GM12878 (cell line): ENCODE results near the gene FAM161A. TPM values are rescaled to one million over a fixed set of nuclear protein-coding genes. Genes with fewer than 3 reads are reported as not detected.
"Not testable (repeated sequence)": the region's sequence is repeated elsewhere in the genome, so short reads cannot be mapped to it uniquely, and the experiment has no call there.

Experiments used
- ATAC-seq: fragments of 200-7000 bp; cut with Tn5 transposase; 3 replicates; pipeline ENCODE4 v1.9.1; 2020; ENCODE audit warnings: mild to moderate bottlenecking, moderate library complexity
- BruUV-seq: library from RNA; stranded (reverse); fragments of 400-500 nt; replicated peaks from 2 replicates; lab custom pipeline; 2021; lab: Mats Ljungman, UMichigan
- CTCF ChIA-PET: fragments of 300-600 bp; sonication (Branson Sonifier 250); formaldehyde crosslinking; extraction: SDS; loops from one replicate; lab custom pipeline; 2021; ENCODE audit warnings: inconsistent platforms; lab: Yijun Ruan, JAX
- POLR2A ChIA-PET: fragments of 350-600 bp; formaldehyde crosslinking; extraction: SDS; loops from one replicate; lab custom pipeline; 2021; ENCODE audit warnings: inconsistent platforms; lab: Charles Lee
- RAD21 ChIA-PET: fragments of 300-600 bp; sonication (Branson Sonifier 250); formaldehyde crosslinking; loops from one replicate; lab custom pipeline; 2023; ENCODE audit warnings: antibody characterized with exemption; ENCODE audit not compliant: unreplicated experiment; lab: Charles Lee
- SMC1A ChIA-PET: fragments of 300-600 bp; sonication (Branson Sonifier 250); formaldehyde crosslinking; loops from one replicate; lab custom pipeline; 2023; ENCODE audit not compliant: unreplicated experiment, uncharacterized antibody; lab: Charles Lee
- DNase-seq: peaks from one replicate; pipeline ENCODE4 v3.0.0-alpha.2; 2011; ENCODE audit warnings: low read depth, low spot score
- FAIRE-seq: peaks from 3 replicates; lab custom pipeline; 2011; peaks lifted over from hg19 to GRCh38; lab: Jason Lieb, UNC
- H2AFZ ChIP-seq: 2 replicates; pipeline ENCODE4 v1.6.0; 2011; ENCODE audit warnings: low read depth, low read length, control low read depth; ENCODE audit not compliant: control insufficient read depth
- H3K27ac ChIP-seq: 2 replicates; pipeline ENCODE4 v1.5.1; 2011; ENCODE audit warnings: control low read depth; ENCODE audit not compliant: control insufficient read depth, insufficient read depth
- H3K27me3 ChIP-seq, 2 experiments: replicated peaks in 1 of 2; 2 replicates each; pipeline versions ENCODE4 v1.6.0 to v1.6.1; 2011; ENCODE audit warnings: low read length in 1 of 2; ENCODE audit not compliant: control insufficient read depth in 2 of 2, insufficient read depth in 2 of 2
- H3K36me3 ChIP-seq, 2 experiments: 2 replicates each; pipeline ENCODE4 v1.5.1; 2011; ENCODE audit warnings: low read length in 1 of 2; ENCODE audit not compliant: control insufficient read depth in 2 of 2, insufficient read depth in 2 of 2
- H3K4me1 ChIP-seq: 2 replicates; pipeline ENCODE4 v1.6.1; 2011; ENCODE audit warnings: mild to moderate bottlenecking, low read length, moderate library complexity, mixed read lengths; ENCODE audit not compliant: control insufficient read depth, insufficient read depth
- H3K4me2 ChIP-seq: 2 replicates; pipeline ENCODE4 v1.6.0; 2011; ENCODE audit warnings: control low read depth; ENCODE audit not compliant: control insufficient read depth, insufficient read depth
- H3K4me3 ChIP-seq: fragments of 200-600 bp; sonication (generic); 2 replicates; pipeline ENCODE4 v1.5.1; 2016
- H3K79me2 ChIP-seq: 2 replicates; pipeline ENCODE4 v1.6.0; 2011; ENCODE audit warnings: low read length; ENCODE audit not compliant: control insufficient read depth, insufficient read depth
- H3K9ac ChIP-seq: 2 replicates; pipeline ENCODE4 v1.8.0; 2011; ENCODE audit warnings: low read length, control low read depth, mixed read lengths; ENCODE audit not compliant: control insufficient read depth, insufficient read depth
- H3K9me3 ChIP-seq: replicated peaks from 3 replicates; pipeline ENCODE4 v1.5.1; 2011; ENCODE audit warnings: mild to moderate bottlenecking, low read length; ENCODE audit not compliant: control insufficient read depth, insufficient read depth
- H4K20me1 ChIP-seq: 2 replicates; pipeline ENCODE4 v1.6.0; 2011; ENCODE audit not compliant: control insufficient read depth, insufficient read depth
- ETV6 ChIP-seq, 2 experiments: fragments of 450-650 bp in 1 of 2; IDR thresholded peaks in 1 of 2; conservative IDR thresholded peaks in 1 of 2; 2 replicates each; pipeline ENCODE4 v1.6.1; 2014; ENCODE audit warnings: antibody characterized with exemption in 1 of 2, borderline replicate concordance in 1 of 2, low read depth in 1 of 2, mild to moderate bottlenecking in 1 of 2, moderate library complexity in 1 of 2
- JUNB ChIP-seq: IDR thresholded peaks from 2 replicates; pipeline ENCODE4 v1.6.1; 2016; ENCODE audit warnings: antibody characterized with exemption, mild to moderate bottlenecking
- POLR2AphosphoS5 ChIP-seq: IDR thresholded peaks from 2 replicates; pipeline ENCODE4 v1.6.1; 2011; ENCODE audit warnings: mild to moderate bottlenecking, low read length, inconsistent platforms
- SMC3 ChIP-seq: IDR thresholded peaks from 2 replicates; pipeline ENCODE4 v1.6.1; 2011; ENCODE audit warnings: low read length, improper control_type of control experiment, borderline replicate concordance
- TCF12 ChIP-seq: IDR thresholded peaks from 2 replicates; pipeline ENCODE4 v1.6.1; 2011; ENCODE audit warnings: low read depth, mild to moderate bottlenecking, low read length
- TCF3 ChIP-seq: IDR thresholded peaks from 2 replicates; pipeline ENCODE4 v1.6.1; 2012; ENCODE audit warnings: low read depth, mild to moderate bottlenecking, low read length, borderline replicate concordance; ENCODE audit not compliant: insufficient read depth
- ZNF622 ChIP-seq: fragments of 450-650 bp; IDR thresholded peaks from 2 replicates; pipeline ENCODE4 v1.6.1; 2017; ENCODE audit warnings: mild to moderate bottlenecking, inconsistent platforms
- WGBS: methylation state at CpG from one replicate; pipeline ENCODE4 v1.1.6; 2016; ENCODE audit warnings: low lambda C conversion rate; ENCODE audit not compliant: insufficient replicate concordance, insufficient coverage; ENCODE audit errors: missing lambda C conversion rate; 5-methylcytosine and 5-hydroxymethylcytosine counted together
- in situ Hi-C: fragments of 300-500 bp; cut with MboI; formaldehyde crosslinking; loops from 9 replicates; pipeline ENCODE4 v1.14.3; 2018; ENCODE audit warnings: mixed read lengths
- intact Hi-C: fragments of 100-400 bp; cut with micrococcal nuclease; formaldehyde crosslinking; loops from one replicate; pipeline ENCODE4 v1.14.2; 2022; ENCODE audit not compliant: unreplicated experiment
- polyA plus RNA-seq, 11 experiments: library from polyadenylated mRNA; depleted of rRNA in 4 of 11; unstranded in 6 of 11; stranded (reverse) in 5 of 11; fragments of >200 nt; fragmentation: Nextera tagmentation in 4 of 11; fragmentation: Illumina TruSeq in 1 of 11; extraction: Ambion mirVana in 4 of 11; extraction: Trizol in 1 of 11; gene quantifications; 1 replicate in 1 of 11; 2 replicates in 10 of 11; pipeline versions ENCODE4 v1.2.1 to v1.2.3, GENCODE V29; 2011 to 2016; ENCODE audit warnings: inconsistent platforms in 2 of 11, missing spikeins in 2 of 11, low read depth in 1 of 11
- total RNA-seq, 4 experiments: library from RNA; depleted of rRNA in 3 of 4; stranded (reverse); fragments of >200 nt in 3 of 4; fragmentation: Illumina TruSeq in 1 of 4; extraction: Trizol in 1 of 4; gene quantifications; 2 replicates each; pipeline versions ENCODE4 v1.2.1 to v1.2.3, GENCODE V29; 2013 to 2021
- TF ChIP-seq, protein P1 (sequence below): fragments of 450-650 bp; IDR thresholded peaks from 2 replicates; pipeline ENCODE4 v1.6.1; 2016; ENCODE audit warnings: mild to moderate bottlenecking, moderate library complexity, borderline replicate concordance
- TF ChIP-seq, protein P2 (sequence below): fragments of 450-650 bp; IDR thresholded peaks from 2 replicates; pipeline ENCODE4 v1.6.1; 2018; ENCODE audit warnings: mild to moderate bottlenecking, low read depth, moderate library complexity; ENCODE audit not compliant: partially characterized antibody

FAM161A gene
- total and polyA plus RNA-seq, 10 of the 15 experiments (the other 5 are each of a cell fraction or from before 2014, with no cell fraction given), result 2.2 to 12.2 (median 8.9) TPM

- TF ChIP-seq, protein P1, sequence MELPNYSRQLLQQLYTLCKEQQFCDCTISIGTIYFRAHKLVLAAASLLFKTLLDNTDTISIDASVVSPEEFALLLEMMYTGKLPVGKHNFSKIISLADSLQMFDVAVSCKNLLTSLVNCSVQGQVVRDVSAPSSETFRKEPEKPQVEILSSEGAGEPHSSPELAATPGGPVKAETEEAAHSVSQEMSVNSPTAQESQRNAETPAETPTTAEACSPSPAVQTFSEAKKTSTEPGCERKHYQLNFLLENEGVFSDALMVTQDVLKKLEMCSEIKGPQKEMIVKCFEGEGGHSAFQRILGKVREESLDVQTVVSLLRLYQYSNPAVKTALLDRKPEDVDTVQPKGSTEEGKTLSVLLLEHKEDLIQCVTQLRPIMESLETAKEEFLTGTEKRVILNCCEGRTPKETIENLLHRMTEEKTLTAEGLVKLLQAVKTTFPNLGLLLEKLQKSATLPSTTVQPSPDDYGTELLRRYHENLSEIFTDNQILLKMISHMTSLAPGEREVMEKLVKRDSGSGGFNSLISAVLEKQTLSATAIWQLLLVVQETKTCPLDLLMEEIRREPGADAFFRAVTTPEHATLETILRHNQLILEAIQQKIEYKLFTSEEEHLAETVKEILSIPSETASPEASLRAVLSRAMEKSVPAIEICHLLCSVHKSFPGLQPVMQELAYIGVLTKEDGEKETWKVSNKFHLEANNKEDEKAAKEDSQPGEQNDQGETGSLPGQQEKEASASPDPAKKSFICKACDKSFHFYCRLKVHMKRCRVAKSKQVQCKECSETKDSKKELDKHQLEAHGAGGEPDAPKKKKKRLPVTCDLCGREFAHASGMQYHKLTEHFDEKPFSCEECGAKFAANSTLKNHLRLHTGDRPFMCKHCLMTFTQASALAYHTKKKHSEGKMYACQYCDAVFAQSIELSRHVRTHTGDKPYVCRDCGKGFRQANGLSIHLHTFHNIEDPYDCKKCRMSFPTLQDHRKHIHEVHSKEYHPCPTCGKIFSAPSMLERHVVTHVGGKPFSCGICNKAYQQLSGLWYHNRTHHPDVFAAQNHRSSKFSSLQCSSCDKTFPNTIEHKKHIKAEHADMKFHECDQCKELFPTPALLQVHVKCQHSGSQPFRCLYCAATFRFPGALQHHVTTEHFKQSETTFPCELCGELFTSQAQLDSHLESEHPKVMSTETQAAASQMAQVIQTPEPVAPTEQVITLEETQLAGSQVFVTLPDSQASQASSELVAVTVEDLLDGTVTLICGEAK, result no peak
- no peak for TF ChIP-seq ZNF622
- TF ChIP-seq JUNB, result no peak
- TF ChIP-seq POLR2AphosphoS5, result no peak
- TF ChIP-seq SMC3, result no peak
- no peak for TF ChIP-seq TCF3
- TF ChIP-seq, protein P2, sequence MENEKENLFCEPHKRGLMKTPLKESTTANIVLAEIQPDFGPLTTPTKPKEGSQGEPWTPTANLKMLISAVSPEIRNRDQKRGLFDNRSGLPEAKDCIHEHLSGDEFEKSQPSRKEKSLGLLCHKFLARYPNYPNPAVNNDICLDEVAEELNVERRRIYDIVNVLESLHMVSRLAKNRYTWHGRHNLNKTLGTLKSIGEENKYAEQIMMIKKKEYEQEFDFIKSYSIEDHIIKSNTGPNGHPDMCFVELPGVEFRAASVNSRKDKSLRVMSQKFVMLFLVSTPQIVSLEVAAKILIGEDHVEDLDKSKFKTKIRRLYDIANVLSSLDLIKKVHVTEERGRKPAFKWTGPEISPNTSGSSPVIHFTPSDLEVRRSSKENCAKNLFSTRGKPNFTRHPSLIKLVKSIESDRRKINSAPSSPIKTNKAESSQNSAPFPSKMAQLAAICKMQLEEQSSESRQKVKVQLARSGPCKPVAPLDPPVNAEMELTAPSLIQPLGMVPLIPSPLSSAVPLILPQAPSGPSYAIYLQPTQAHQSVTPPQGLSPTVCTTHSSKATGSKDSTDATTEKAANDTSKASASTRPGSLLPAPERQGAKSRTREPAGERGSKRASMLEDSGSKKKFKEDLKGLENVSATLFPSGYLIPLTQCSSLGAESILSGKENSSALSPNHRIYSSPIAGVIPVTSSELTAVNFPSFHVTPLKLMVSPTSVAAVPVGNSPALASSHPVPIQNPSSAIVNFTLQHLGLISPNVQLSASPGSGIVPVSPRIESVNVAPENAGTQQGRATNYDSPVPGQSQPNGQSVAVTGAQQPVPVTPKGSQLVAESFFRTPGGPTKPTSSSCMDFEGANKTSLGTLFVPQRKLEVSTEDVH, result no peak
- TF ChIP-seq TCF12, result no peak
- TF ChIP-seq ETV6 (conservative IDR thresholded peaks at IDR 0.05 in 1 of 2, IDR thresholded peaks at IDR 0.05 in 1 of 2; ENCODE audit: borderline replicate concordance in 1 of 2, low read depth in 1 of 2), result no peak
Observed at GRCh38 chr2:61814539-61815160, 39.2 kb downstream of the FAM161A start (continued).

- H3K27me3 ChIP-seq, H3K79me2 ChIP-seq, H3K4me3 ChIP-seq, H3K9me3 ChIP-seq, H3K36me3 ChIP-seq, H4K20me1 ChIP-seq, FAIRE-seq, ATAC-seq, BruUV-seq, H3K27ac ChIP-seq, DNase-seq, H3K4me1 ChIP-seq, H2AFZ ChIP-seq, intact Hi-C loops, H3K9ac ChIP-seq, H3K4me2 ChIP-seq, RAD21 ChIA-PET, in situ Hi-C loops: not testable (repeated sequence)
- WGBS, result 56% methylated on average over 2 of the region's 3 CpGs
- POLR2A ChIA-PET, result interaction anchor here (0.6 to 1.2 kb wide), 2 partner anchors 58 to 102 kb away, joined by 3 to 4 read pairs; no protein-coding TSS in a partner anchor
- SMC1A ChIA-PET, result interaction anchor here (0.5 to 1.1 kb wide), 2 partner anchors 11 to 23 kb away, joined by 3 read pairs; no protein-coding TSS in a partner anchor
- CTCF ChIA-PET, result interaction anchor here (0.6 kb wide), 1 partner anchor 26 kb away, joined by 3 read pairs; no protein-coding TSS in a partner anchor
Observed at GRCh38 chr2:61813314-61813713, 40.5 kb downstream of the FAM161A start.
